Measurements from ENCODE around the gene PNKP.

Gene PNKP

DNA sequence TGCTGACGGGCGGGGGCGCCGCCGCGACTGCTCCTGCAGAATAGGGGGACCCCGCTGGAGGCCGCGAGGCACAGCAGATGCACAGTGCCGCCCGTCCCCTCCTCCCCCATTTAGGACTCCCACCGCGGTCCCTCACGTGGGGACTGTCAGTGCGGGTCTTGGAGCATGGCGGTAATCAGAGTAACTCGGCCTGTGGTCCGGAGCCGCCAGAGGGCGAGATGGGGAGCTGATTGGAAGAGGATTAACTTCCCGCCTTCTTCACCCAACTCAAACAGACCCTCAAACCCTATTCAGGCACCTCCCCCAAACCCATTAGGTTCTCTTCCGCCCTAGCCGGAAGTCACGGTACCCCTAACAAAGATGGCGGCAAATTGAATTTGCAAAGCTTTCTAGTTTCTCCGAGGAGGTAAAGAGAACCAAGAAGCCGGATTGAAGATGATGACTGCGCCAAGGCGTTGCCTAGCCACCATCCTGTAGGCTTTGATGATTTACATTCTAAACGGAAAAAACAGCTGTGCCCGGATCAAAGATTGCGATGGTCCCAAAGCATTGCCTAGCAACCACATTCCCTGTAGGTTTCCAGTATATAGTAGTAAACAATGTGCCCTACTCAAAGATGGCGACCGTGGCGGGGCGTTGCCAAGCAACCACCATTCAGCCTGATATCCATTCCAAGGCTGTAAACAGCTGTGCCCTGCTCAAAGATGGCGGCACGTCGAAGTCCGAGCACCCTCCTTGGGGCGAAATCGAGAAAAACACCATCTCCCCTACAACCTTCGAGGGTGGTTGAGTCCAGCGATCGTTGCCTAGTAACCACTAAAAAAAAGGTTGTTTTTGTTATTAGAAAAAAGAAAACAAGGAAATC, 54.1 kb downstream of the PNKP start, which contains the start of gene FUZ:
Gene FUZ, minus strand, starts transcription at position 296 of the 865 bp plus-strand sequence. Its CDS starts 186 bp downstream, at position 110.
- DNase-seq, result peak; percentile 99

DNA sequence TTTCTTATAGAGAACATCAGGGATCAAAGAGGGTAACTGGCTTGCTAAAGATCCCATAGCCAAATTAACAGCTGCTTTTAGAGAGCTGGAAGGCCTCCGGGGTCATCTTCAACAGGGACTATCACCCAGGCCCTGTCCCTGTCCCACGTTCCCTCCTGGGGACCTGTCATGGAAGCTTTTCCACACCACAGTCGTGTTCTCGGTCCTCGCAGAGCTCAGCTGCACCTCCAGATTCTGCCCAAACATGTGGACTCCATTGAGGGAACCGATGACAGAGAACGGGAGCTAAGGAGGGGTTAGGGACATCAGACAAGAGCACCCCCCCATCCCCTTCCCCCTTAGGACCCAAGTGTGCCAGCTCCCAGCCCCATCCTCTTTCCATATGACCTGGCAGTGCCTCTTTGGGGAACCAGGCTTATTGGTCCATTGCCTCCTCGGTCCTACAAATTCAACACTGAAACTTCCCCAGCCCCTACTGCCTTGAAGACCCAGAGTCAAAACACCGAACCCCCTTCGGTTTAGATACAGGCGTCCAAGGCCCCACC, 54.9 kb downstream of the PNKP start:
- no peak for DNase-seq

- DNase-seq, result no peak
These were observed 56.0 kb downstream of the PNKP start for GRCh38 chr19:49811328-49811727.
